ENCODE data around the gene NTM. TPM values are rescaled to one million over a fixed set of nuclear protein-coding genes. Genes with fewer than 3 reads are reported as not detected.

The NTM gene
- total and polyA plus RNA-seq, 2 donors, result 3.8 to 27.8 TPM

DNA sequence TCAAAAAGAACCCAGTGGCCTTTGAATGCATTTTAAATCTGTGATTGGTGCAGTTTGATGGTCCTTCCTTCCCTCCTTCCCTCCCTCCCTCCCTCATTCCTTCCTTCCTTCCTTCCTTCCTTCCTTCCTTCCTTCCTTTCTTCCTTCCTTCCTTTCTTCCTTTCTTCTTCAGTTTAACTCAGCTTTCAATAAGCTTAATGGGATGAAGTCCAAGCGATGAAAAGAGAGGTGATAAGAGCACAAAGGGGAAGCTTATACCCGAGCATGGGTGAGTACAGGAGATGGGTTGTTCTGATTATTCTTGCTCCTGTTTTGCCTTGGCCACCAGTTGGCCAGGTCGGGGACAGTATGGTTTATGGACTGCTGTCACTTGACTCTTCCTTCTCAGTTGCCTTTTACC is 605.6 kb downstream of the NTM start:
- Histone ChIP-seq H3K4me3 (ENCODE audit: low read depth, low read length) (no peak overlapping the region), H3K4me1 (ENCODE audit: insufficient read depth) (no peaks in the 10 kb centered on the region), H3K36me3 (ENCODE audit: insufficient read depth) (no peaks in the 10 kb centered on the region), H3K27ac (ENCODE audit: low read depth) (no peak overlapping the region)
- DNase-seq (ENCODE audit: extremely low spot score), result no peak
- 83% methylated on average over 3 of the region's 3 CpGs for WGBS

DNA sequence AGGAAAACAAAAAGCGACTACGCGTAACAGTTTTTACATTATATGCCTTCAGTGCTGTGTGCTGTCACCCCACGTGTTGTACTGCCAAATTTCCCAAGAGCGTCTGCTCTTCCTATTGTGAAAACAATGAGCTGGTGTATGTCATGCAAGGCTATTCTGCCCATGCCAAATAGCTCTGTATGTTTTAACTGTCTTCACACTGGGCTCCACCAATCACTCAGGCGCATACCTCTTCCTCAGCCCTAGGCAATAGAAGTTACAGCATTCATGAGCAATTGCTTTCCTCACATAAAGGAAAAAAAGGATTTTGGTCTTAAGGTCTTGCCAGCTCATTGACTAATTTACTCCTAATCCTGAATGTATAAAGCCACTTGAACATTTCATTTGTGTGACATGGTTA is 606.8 kb downstream of the NTM start:
- H3K4me3 ChIP-seq (ENCODE audit: low read depth, low read length), result no peak overlapping the region
- WGBS, result 92% methylated on average over 6 of the region's 6 CpGs
- H3K4me1 ChIP-seq (ENCODE audit: insufficient read depth), result no peaks in the 10 kb centered on the region
- no peak overlapping the region for H3K27ac ChIP-seq (ENCODE audit: low read depth)
- H3K36me3 ChIP-seq (ENCODE audit: insufficient read depth), result no peaks in the 10 kb centered on the region
- no peak for DNase-seq (ENCODE audit: extremely low spot score)

DNA sequence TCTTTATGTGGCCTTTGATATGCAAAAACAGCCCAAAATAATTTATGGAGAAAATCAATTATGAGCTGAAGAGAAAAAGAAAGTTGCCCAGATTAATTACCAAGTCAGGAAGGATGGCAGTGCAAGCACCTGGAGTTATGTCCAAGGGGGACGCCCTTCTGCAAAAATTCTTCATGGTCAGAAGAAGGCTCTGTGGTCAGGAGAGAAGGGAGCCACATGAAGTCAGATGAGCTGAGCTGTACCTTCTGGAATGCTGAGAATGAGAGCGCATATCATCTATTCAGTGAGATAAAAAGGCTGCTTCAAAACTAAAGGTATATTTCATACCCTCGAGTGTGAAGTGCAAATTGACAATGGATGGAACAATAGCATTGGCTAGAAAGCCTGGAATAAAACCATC is 607.4 kb downstream of the NTM start:
- Histone ChIP-seq H3K4me3 (ENCODE audit: low read depth, low read length) (no peak overlapping the region), H3K36me3 (ENCODE audit: insufficient read depth) (no peaks in the 10 kb centered on the region), H3K27ac (ENCODE audit: low read depth) (no peak overlapping the region), H3K4me1 (ENCODE audit: insufficient read depth) (no peaks in the 10 kb centered on the region)
- DNase-seq (ENCODE audit: extremely low spot score), result no peak
- WGBS, result 92% methylated on average over 3 of the region's 3 CpGs

- DNase-seq (ENCODE audit: extremely low spot score), result no peak
- WGBS, result 88% methylated on average over 5 of the region's 5 CpGs
Observed at GRCh38 chr11:131978351-131978750, 607.9 kb downstream of the NTM start.

GRCh38 chr11:131979364-131979763 is 608.9 kb downstream of the NTM start:
- no peak overlapping the region for H3K4me3 ChIP-seq (ENCODE audit: low read depth, low read length)
- no peak for DNase-seq (ENCODE audit: extremely low spot score)
- no peaks in the 10 kb centered on the region for H3K36me3 ChIP-seq (ENCODE audit: insufficient read depth)
- H3K27ac ChIP-seq (ENCODE audit: low read depth), result no peak overlapping the region
- H3K4me1 ChIP-seq (ENCODE audit: insufficient read depth), result no peaks in the 10 kb centered on the region
- WGBS, result 98% methylated on average over 3 of the region's 3 CpGs

More at GRCh38 chr11:131978351-131978750, 607.9 kb downstream of the NTM start:
- no peak overlapping the region for H3K27ac ChIP-seq (ENCODE audit: low read depth)
- no peaks in the 10 kb centered on the region for H3K4me1 ChIP-seq (ENCODE audit: insufficient read depth)
- no peak overlapping the region for H3K4me3 ChIP-seq (ENCODE audit: low read depth, low read length)
- no peaks in the 10 kb centered on the region for H3K36me3 ChIP-seq (ENCODE audit: insufficient read depth)

GRCh38 chr11:131980199-131980598 is 609.8 kb downstream of the NTM start:
- no peaks in the 10 kb centered on the region for H3K4me1 ChIP-seq (ENCODE audit: insufficient read depth)
- no peak for DNase-seq (ENCODE audit: extremely low spot score)
- 92% methylated on average over 3 of the region's 3 CpGs for WGBS
- H3K4me3 ChIP-seq (ENCODE audit: low read depth, low read length), result no peak overlapping the region
- no peaks in the 10 kb centered on the region for H3K36me3 ChIP-seq (ENCODE audit: insufficient read depth)
- H3K27ac ChIP-seq (ENCODE audit: low read depth), result no peak overlapping the region

DNA sequence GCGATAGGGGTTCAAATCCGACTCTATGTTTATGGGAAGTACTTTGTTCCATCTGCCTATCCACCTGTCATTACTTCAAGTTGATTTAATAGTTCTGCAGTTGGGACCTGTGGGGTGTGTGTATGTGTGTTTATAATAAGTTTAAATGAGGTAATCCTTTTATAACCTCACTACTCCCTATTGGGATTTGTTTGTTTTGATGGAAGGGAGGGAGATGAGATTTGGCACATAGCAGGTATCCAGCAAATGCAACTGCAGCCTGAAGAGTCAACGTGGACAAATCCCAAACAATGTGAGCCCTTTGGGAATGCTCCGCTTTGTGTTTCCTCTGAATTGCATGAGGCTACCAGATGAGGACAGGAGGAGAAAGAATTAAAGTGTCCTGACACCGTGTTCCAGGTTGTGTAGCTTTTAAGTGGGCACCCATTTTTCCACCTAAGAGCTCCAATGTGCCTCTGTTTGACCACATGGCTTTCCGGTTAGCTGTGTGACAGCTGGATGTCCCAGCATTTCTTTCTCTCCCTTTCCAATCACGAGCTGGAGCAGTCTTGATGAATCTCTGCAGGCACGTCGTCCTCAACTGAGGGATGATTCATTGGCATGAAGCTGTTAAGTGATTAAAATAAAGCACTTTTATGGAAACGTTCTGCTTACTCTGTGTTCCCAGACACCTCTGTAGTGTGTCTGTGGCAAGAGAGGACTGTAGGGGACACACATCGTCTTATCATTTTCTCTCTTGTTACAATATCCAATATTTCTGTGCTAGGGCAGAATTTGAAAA is 610.7 kb downstream of the NTM start:
- WGBS, result 55% methylated on average over 11 of the region's 11 CpGs
- Histone ChIP-seq H3K4me1 (ENCODE audit: insufficient read depth) (no peaks in the 10 kb centered on the region), H3K36me3 (ENCODE audit: insufficient read depth) (no peaks in the 10 kb centered on the region), H3K4me3 (ENCODE audit: low read depth, low read length) (no peak overlapping the region), H3K27ac (ENCODE audit: low read depth) (no peak overlapping the region)
- DNase-seq (ENCODE audit: extremely low spot score), result no peak

DNA sequence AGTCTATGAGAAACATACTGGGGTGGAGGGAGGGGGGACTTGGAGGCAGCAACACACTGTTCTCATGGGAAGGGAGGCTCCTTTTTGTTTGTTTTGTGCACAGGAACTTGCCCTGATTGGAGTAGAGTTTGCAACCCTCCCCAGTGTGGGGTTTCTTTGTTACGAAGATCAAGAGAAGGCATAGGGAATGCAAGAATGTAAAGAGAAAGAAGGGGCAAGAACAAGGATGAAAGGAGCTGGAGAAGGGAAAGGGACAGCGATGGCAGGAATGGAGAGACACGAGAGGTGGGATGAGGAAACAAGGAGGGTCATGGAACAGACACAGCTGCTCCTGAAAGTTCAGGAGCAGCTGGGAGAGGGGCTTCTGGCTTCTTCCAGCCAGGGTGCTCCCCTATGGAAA is 611.7 kb downstream of the NTM start:
- Histone ChIP-seq H3K27ac (ENCODE audit: low read depth) (no peak overlapping the region), H3K4me3 (ENCODE audit: low read depth, low read length) (no peak overlapping the region), H3K36me3 (ENCODE audit: insufficient read depth) (no peaks in the 10 kb centered on the region), H3K4me1 (ENCODE audit: insufficient read depth) (no peaks in the 10 kb centered on the region)
- DNase-seq (ENCODE audit: extremely low spot score), result no peak
- WGBS, result 68% methylated on average over 3 of the region's 3 CpGs

GRCh38 chr11:131985846-131986301 is 615.5 kb downstream of the NTM start:
- Histone ChIP-seq H3K4me1 (ENCODE audit: insufficient read depth) (no peaks in the 10 kb centered on the region), H3K27ac (ENCODE audit: low read depth) (no peak overlapping the region), H3K4me3 (ENCODE audit: low read depth, low read length) (no peak overlapping the region), H3K36me3 (ENCODE audit: insufficient read depth) (no peaks in the 10 kb centered on the region)
- 46% methylated on average over 4 of the region's 4 CpGs for WGBS
- peak; percentile 40 for DNase-seq (ENCODE audit: extremely low spot score)

DNA sequence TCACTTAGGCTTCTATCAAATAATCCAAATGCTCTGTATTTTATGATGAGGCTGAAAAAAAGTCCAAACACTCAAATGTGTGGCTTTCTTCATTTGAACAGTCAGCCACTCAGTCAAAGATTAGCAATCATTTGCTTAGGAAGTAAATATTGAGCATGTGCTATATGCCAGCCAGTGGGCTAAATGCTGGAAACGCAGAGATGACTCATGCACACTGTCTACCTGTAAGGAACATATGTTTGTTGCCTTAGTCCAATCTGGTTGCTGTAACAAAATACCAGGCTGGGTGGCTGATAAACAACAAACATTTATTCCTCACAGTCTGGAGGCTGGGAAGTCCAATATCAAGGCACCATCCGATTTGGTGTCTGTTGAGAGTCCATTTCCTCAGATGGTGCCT is 617.3 kb downstream of the NTM start:
- H3K4me1 ChIP-seq (ENCODE audit: insufficient read depth), result no peaks in the 10 kb centered on the region
- H3K27ac ChIP-seq (ENCODE audit: low read depth), result no peak overlapping the region
- 92% methylated on average over 2 of the region's 2 CpGs for whole genome bisulfite sequencing
- H3K36me3 ChIP-seq (ENCODE audit: insufficient read depth), result no peaks in the 10 kb centered on the region
- H3K4me3 ChIP-seq (ENCODE audit: low read depth, low read length), result no peak overlapping the region
- DNase-seq (ENCODE audit: extremely low spot score), result no peak

GRCh38 chr11:131991606-131992005 is 621.2 kb downstream of the NTM start:
- no peak for DNase-seq (ENCODE audit: extremely low spot score)
- Histone ChIP-seq H3K4me3 (ENCODE audit: low read depth, low read length) (no peak overlapping the region), H3K36me3 (ENCODE audit: insufficient read depth) (no peaks in the 10 kb centered on the region), H3K27ac (ENCODE audit: low read depth) (no peak overlapping the region), H3K4me1 (ENCODE audit: insufficient read depth) (no peaks in the 10 kb centered on the region)
- 92% methylated on average over 2 of the region's 2 CpGs for WGBS

DNA sequence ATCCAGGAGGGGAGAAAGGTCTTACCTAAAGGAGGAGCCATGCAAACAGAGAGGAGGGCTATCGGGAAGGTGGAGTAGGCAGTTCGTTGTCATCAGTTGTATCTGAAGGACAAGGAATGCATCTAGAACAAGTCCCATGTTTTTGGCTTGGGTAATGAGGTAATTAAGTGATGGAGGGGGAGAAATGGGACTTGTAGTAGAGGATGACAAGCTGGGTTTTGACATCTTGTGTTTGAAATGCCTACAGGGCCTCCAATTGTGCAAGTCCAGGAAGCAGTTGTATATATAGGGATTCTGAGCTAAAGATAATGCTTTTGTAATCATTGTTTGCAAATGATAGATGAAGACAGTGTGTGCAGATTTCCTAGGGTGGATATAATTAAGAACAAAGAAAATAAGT is 622.8 kb downstream of the NTM start:
- Histone ChIP-seq H3K4me1 (ENCODE audit: insufficient read depth) (no peaks in the 10 kb centered on the region), H3K36me3 (ENCODE audit: insufficient read depth) (no peaks in the 10 kb centered on the region), H3K4me3 (ENCODE audit: low read depth, low read length) (no peak overlapping the region), H3K27ac (ENCODE audit: low read depth) (no peak overlapping the region)
- 82% methylated on average over 2 of the region's 2 CpGs for WGBS
- no peak for DNase-seq (ENCODE audit: extremely low spot score)

DNA sequence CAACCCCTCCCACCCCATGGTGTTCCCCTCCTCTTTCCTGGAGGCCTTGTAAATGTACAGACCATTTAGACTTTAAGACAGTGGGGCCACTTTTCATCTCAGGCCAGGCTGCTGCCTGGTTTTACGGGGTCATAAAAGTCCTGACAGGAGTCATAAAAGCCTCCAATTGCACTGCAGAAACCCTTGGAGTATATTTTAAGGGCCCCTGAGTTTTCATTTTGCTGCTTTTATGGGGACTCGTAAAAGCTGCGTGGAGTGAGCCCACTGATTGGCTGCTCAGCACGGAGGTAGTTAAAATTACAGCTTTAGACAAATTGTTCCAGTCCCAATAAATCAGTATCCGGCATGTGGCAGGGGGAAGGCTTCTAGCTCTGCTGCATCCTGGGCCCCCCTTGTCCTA is 627.6 kb downstream of the NTM start:
- WGBS, result 12% methylated on average over 5 of the region's 5 CpGs
- no peak overlapping the region for H3K27ac ChIP-seq (ENCODE audit: low read depth)

DNA sequence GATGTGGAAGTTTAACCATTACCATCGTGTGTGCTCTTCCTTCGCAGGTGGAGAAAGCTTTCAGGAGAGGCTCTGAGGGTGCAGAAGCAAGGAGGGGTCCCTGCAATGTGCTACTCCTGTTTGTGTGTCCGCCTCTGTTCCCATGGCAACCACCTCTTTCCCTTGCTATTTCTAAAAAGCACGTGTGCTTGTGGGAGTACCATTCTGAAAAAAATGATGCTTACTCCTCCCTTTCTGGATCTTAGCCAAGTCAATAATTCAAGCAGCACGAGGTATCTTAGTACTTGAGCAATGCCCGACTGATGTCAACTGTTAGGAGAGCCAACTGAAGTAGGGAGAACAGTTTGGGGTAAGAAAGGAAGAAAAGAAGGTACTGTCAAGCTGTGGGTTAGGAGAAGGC is 628.7 kb downstream of the NTM start:
- H3K27ac ChIP-seq (ENCODE audit: low read depth), result no peak overlapping the region
- no peaks in the 10 kb centered on the region for H3K36me3 ChIP-seq (ENCODE audit: insufficient read depth)
- H3K4me1 ChIP-seq (ENCODE audit: insufficient read depth), result no peaks in the 10 kb centered on the region
- H3K4me3 ChIP-seq (ENCODE audit: low read depth, low read length), result no peak overlapping the region
- no peak for DNase-seq (ENCODE audit: extremely low spot score)
- 44% methylated on average over 6 of the region's 6 CpGs for WGBS

More for the DNA sequence above, 627.6 kb downstream of the NTM start:
- H3K4me3 ChIP-seq (ENCODE audit: low read depth, low read length), result no peak overlapping the region
- no peaks in the 10 kb centered on the region for H3K4me1 ChIP-seq (ENCODE audit: insufficient read depth)
- peak; percentile 72 for DNase-seq (ENCODE audit: extremely low spot score)
- H3K36me3 ChIP-seq (ENCODE audit: insufficient read depth), result no peaks in the 10 kb centered on the region
